Muscle of arm (tissue), 12 donors: ENCODE results near the gene PICALM. TPM values are rescaled to one million over a fixed set of nuclear protein-coding genes. Genes with fewer than 3 reads are reported as not detected.

Experiments used
- DNase-seq: peaks from one replicate; pipeline ENCODE4 v3.0.0-alpha.2; 2013
- polyA plus RNA-seq, 12 donors: library from polyadenylated mRNA; unstranded; fragments of 120-200 nt; gene quantifications; one replicate each; pipeline ENCODE4 v1.2.1, GENCODE V29; 2013; ENCODE audit not compliant: insufficient read length in 12 of 12

PICALM gene
- polyA plus RNA-seq, 12 donors: 110 to 183 (median 133) TPM; not detected in 1

GRCh38 chr11:86052693-86053641 is 15.9 kb downstream of the PICALM start:
- DNase-seq: no peak

GRCh38 chr11:86050196-86050709 is 18.6 kb downstream of the PICALM start:
- no peak for DNase-seq

- no peak for DNase-seq
Observed at GRCh38 chr11:86047275-86047991, 21.5 kb downstream of the PICALM start.

GRCh38 chr11:86046116-86046515 is 22.8 kb downstream of the PICALM start:
- DNase-seq: no peak

GRCh38 chr11:86043765-86044503 is 24.9 kb downstream of the PICALM start:
- DNase-seq: no peak

GRCh38 chr11:86041975-86042378 is 26.9 kb downstream of the PICALM start:
- peak; percentile 95 for DNase-seq

- DNase-seq: peak; percentile 27
Observed at GRCh38 chr11:86040919-86041850, 27.7 kb downstream of the PICALM start.

GRCh38 chr11:86039094-86039493 is 29.8 kb downstream of the PICALM start:
- no peak for DNase-seq

- no peak for DNase-seq
Observed at GRCh38 chr11:86037743-86038142, 31.1 kb downstream of the PICALM start.

- no peak for DNase-seq
Observed at GRCh38 chr11:86035920-86036319, 33.0 kb downstream of the PICALM start.

- no peak for DNase-seq
Observed at GRCh38 chr11:86035164-86035563, 33.7 kb downstream of the PICALM start.

GRCh38 chr11:86034710-86035109 is 34.2 kb downstream of the PICALM start:
- no peak for DNase-seq

GRCh38 chr11:86021377-86021776 is 47.5 kb downstream of the PICALM start:
- no peak for DNase-seq

GRCh38 chr11:86018249-86018648 is 50.6 kb downstream of the PICALM start:
- DNase-seq: no peak

- no peak for DNase-seq
Observed at GRCh38 chr11:86016451-86016850, 52.4 kb downstream of the PICALM start.

GRCh38 chr11:86015699-86016098 is 53.2 kb downstream of the PICALM start:
- no peak for DNase-seq

GRCh38 chr11:86014221-86014620 is 54.7 kb downstream of the PICALM start:
- no peak for DNase-seq

GRCh38 chr11:86013713-86014112 is 55.2 kb downstream of the PICALM start:
- DNase-seq: no peak

GRCh38 chr11:86011175-86011574 is 57.7 kb downstream of the PICALM start:
- no peak for DNase-seq

- DNase-seq: no peak
Observed at GRCh38 chr11:86003654-86004053, 65.2 kb downstream of the PICALM start.

GRCh38 chr11:86002431-86002830 is 66.5 kb downstream of the PICALM start:
- no peak for DNase-seq
